IPS DF 19.7 (cell line): Measurements from ENCODE around the gene GNG11.

Source experiments
- DNase-seq: peaks from one replicate; pipeline ENCODE4 v3.0.0-alpha.2; 2013; ENCODE audit warnings: low read depth, low spot score

GNG11 gene

DNA sequence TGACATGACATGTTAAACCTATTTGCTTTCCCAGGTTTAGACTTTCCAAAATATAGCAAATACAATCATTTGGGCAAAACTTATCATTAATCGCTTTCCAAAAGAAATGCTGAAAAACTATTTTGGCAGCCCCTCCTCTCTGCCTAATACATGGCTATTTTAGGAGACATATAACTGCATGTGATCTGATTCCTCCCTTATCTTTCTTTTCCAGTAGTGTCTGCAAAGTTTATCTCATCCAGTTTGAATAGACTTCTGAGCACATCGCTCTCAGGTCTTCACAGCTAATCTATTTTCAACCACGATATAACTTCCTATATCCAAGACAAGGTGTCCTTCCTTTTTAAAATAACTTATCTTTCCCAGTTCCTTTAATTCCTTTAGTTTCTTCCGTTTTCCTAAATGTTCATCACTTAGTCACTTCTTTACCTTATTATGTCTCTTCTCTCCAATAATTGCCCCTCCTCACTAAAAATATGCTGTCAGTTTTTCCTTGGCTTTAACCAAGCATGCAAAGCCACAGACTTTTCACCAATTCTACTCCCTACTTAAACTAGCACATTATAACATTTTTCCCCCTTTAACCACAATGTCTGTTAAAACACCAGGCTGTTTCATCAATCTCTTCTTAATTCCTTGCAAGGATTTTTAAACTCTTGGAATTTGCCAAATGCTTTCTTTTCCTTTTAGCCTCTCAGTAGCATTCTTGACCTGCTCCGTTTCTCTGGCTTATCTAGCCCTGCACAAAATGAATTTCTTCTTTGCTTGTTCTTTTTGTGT lies 24.4 kb downstream of the GNG11 start:
- DNase-seq = no peak

DNA sequence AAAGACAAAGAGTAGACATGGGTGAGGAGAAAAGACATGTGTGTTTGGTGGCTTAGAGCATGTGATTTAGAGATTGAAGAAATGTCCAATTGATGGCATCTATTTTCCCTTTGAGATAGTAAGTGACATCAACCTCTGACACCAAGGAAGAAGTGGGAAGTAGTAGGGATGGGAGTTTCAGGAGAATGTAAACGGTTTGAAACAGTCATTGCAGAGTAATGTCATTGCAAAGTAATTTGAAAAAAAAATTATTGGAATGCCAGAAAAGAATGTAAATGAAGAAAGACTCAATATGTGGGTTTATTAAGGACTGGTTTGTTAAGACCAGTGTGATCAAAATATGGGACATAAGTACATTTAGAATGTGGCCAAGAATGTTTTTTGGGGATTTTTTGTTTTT lies 26.6 kb downstream of the GNG11 start:
- no peak for DNase-seq

DNA sequence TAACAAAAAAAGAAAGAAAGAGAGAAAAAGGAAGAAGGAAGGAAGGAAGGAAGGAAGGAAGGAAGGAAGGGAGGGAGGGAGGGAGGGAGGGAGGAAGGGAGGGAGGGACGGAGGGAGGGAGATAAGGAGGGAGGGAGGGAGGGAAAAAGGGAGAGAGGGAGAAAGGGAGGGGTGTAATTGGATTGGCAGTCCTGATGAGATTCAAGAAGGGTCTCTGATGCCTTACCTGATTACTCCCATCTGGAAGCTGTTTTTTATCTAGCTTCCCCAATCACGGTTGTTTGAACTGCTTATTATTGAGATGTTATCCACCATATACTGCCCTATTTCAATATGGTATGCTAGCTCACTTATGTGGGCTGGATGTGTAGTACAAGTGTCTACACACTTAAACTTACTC lies 27.3 kb downstream of the GNG11 start:
- no peak for DNase-seq

DNA sequence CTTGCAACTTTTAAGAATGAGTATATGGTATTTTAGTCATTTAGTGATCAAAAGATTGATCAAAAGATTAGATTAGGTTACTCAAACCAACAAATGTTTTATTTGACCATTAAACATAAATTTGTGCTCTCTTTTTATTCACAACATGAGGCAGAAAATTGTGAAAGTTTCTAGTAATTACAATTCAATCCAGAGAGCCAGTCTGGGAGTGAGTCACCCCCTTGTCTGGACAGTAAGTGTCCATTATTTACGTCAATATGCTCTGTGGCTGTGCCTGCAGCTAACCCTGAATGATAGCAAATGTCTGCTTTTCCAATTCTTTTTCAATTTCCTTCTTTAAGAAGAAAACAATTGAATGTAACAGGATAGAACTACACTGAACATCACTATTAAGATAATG lies 27.9 kb downstream of the GNG11 start:
- DNase-seq = no peak

DNA sequence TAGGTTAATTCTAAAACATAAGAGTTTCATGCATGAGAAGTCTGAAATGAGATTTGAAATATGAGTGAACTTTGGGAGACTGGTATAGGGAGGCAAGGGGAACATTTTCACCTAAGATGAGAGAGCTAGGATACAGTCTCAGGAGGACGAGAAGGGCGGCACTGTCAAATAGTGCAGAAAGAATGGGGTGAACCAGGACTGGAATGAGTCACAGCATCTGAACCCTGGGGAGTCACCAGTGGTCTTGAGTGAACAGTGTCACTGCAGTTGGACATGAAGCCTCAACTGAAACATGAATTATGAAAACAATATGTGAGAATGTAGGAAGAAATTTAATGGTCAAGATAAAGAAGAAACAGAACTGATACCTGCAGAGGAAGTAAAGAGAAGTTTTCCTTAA lies 33.8 kb downstream of the GNG11 start:
- no peak for DNase-seq

DNA sequence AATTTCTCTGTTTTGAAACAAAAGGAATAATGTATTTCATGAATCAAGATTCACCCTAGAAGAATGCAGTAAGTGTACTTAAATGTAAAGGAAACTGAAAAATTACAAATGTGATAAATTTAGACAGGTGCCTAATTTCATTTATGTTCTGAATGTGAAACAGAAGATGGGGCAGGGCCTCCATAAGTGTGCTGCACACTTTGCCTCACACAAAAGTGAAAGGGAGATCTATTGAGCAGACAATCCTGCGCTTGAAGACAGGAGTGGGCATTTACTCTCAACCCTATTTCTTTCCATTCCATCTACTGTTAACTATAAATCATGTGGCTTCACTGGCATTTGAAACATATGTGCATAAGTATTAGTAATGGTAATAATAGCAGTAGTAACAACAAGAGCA lies 36.2 kb downstream of the GNG11 start:
- no peak for DNase-seq

DNA sequence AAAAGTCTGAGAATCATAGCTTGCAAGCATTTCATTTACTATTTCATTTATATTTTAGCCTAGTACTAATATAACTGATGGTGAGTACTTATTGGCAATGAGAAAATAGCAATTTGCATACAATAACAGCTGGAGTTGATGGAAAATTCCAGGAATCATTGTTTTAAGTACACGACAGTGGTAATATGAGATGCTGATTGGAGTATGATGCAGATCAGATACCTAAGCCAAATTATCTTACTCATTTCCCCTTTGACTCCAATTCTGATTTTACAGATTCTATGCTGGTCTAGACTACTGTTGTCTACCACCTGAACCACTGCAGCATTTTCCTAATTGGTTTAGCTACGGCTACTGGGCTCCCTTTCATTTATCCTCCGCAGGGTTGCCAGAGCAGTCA lies 36.7 kb downstream of the GNG11 start:
- DNase-seq = no peak

DNA sequence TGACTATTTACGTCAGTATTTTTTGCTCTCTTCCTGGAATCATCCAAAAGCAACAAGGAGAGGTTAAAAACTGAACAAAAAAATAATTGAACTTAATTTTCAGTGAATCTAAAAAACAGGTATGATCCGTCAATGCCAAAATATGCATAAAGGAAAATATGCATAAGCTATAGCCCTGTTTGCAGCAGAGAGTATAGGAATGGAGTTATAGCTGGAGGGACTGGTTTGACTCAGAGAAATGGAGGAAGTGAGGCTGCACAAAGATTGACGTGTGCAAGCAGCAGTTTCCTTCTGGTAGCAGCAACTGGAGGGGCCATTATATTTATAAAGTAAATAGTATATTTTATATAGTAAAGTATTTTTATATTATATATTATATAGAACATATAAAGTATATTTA lies 37.1 kb downstream of the GNG11 start:
- no peak for DNase-seq

DNA sequence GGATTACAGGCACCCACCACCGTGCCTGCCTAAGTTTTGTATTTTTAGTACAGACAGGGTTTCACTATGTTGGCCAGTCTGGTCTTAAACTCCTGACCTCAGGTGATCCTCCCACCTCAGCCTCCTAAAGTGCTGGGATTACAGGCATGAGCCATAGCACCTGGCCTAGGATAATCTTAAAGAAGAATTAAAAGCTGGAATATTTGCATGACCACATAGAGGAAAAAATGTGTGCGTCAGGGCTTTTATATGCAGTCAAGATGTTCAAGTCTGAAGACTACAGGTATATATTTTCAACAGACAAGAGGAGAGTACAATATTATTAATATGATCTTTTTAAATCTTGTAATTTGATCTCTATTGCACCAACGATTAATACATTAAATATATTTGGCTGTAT lies 39.5 kb downstream of the GNG11 start:
- no peak for DNase-seq

DNA sequence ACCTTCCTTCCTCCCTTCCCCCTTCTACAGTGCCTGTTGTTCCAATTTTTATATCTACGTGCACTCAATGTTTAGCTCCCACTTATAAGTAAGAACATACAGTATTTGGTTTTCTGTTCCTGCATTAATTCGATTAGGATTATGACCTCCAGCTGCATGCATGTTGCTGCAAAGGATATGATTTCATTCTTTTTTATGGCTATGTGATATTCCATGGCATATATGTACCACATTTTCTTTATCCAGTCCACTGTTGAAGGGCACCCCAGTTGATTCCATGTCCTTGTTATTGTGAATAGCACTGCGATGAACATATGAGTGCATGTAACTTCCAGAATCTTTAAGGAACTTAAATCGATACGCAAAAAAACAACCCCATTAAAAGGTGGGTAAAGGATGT lies 42.7 kb downstream of the GNG11 start:
- no peak for DNase-seq

DNA sequence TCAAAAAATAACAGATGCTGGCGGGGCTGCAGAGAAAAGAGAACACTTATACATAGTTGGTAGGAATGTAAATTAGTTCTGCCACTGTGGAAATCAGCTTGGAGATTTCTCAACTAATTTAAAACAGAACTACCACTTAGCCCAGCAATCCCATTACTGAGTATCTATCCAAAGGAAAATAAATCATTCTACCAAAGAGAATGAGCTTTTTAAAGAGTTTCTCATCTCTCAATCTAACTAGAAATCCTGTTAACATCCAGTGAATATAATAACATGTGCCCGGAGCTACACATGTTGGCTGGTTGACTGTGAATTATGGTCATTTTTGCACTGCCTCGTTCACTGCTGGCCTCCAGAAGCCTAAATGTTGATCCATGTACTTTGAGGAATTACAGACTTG lies 43.3 kb downstream of the GNG11 start:
- no peak for DNase-seq

DNA sequence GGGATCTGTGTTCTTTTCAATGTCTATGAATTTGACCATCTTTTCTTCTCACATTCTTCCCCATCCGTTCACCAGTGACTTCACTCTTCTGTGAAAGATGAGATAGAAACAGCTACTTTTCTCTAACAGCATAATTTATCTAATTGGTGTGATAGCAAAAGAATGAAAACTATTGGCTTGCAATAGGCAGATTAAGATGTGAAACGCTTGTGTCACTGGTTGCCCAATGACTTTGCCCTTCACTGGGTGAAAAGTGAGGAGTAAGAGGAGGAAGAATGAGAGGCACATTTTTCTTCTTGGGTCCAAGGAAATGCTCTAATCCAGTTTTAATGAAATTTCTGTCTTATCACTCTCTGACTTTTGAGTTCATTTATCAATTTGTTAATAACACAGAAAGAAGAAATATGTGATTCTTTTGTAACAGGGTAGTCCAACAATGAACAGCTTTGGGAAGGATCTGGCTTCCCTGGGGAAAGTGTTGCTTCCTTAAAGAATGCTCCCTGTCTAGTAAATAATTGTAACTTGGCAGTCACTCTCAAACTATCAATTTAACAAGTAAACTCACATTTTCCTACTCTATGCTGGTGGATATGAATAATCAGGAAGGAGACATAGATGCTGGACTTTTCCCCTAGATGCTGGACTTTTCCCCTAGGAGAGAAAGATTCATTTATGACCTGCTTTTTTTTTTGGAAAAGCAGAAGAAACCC lies 47.5 kb downstream of the GNG11 start:
- no peak for DNase-seq

DNA sequence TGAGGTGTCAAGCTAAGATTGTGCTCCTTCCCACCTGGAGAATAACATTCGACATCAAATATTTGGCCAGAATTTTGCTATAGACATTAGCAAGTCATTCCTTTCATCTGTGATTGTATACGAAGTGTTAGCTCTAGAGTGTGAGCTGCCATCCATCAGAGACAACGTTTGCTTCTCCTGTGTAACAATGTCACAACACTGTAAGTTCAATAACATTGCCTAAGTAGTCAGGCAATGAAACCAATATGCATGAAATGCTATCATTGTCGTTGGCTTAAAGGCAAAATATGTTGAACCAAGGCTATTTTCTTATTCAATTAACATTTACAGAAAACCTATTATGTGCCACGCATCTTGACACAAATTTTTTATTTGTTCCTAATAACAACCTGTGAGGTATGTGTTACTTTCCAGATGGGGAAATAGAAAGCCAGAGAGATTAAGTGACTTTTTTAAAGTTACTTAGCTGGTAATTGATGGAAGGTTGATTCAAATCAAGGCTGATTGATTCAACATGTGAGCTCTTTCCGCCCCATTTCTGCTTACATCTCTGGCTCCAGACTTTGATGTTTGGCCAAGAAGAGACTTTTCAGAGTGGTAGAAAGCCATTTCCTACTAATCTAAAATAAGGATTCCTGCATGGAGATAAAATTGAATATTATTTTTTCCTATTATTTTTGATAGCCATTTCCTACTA lies 50.6 kb downstream of the GNG11 start:
- DNase-seq = no peak

DNA sequence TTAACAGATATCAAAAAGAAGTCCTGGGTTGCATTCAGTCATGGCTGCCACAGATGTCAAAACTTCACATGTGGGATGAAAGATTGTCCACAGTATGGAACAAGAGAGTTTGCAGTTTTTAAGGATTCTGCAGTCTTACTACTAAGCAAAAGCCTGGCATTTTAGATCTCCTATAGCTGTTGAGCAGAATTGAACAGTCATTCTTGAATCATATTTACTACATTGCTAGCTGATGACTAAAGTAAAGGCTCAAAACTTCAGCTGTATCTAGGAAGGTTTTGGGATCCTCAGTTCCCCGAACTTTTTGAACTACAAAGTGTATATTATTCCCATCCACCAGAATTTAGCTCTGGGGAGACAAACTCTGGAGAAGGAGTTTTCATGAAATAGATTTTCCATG lies 51.6 kb downstream of the GNG11 start:
- DNase-seq = no peak

DNA sequence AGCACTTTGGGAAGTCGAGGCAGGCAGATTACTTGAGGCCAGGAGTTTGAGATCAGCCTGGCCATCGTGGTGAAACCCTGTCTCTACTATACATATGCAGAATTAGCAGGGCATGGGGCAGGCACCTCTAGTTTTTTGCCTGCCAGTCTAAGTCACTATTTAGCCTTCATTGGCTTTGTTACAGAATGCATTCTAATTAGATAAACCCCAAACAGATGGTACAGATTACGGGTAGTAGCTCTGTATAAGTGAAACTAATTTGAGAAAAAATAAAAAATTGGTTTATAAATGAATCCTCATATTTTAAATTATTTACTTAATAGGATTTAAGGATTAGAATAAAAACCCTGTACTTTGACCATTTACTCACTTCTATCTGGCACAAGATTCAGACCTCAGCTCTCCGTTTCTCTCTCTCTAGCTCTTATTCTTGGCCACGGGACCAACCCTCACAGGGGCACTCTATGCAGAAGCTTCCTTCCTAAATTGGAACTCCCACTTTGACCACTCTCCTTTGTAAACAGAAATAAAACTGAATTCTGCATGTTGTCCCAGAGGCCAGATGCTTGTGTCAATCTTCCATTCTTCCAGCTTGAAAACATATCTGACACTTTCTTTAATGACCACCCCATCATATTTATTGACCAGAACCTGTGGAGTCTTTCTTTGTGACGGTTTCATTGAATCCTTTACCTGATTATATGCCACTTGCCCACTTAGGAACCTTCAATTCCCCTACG lies 55.8 kb downstream of the GNG11 start:
- no peak for DNase-seq
